ENCODE results near the gene RNF5.

The RNF5 gene

DNA sequence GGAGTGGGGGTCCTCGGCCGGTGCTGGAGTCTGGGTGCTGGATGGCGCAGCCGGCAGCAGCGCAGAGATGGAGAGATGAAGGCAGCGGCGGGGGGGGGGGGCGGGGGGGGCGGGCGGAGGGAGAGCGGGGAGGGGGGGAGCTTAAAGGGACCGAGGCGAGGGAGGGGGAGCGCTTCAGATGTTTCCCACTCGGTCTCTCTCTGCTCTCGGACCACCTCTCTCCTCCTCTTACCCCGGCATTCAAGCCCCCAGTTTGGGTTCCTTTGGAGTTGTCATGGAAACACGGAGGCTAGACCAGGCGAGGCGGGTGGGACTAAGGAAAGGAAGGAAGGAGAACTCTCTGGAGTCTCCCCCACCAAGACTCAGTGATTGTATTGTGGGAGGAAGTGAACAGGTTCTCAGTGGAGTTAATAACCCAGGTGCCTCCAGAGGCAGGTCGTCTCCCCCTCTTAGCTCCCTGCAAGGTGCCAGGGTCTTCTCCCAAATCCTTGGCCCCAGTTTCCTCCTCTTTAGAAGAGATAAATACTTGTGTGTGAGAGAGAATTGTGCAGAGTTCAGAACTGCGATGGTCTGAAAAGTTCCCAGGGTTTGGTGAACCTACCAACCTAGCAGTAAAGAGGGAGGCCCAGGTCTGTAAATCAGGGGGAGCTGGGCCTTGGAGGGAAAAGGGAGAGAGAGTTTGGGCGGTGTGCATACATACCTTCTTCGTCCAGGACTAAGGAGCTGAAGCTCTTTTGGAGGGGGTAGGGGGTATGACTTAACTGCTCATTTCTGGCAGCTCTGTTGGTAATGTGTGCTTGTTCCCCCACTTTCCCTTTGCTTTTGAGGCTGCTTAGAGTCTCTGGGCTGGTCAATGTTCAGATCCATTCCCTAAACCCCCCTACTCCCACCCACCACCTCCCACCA lies 26.1 kb upstream of the RNF5 start, which contains the start of gene PRRT1:
Gene PRRT1 (minus strand): TSS at position 77 of the 906 bp plus-strand sequence. CDS start 112 bp downstream, outside the sequence.
- DNase-seq (ENCODE audit: low read depth) = no peak

DNA sequence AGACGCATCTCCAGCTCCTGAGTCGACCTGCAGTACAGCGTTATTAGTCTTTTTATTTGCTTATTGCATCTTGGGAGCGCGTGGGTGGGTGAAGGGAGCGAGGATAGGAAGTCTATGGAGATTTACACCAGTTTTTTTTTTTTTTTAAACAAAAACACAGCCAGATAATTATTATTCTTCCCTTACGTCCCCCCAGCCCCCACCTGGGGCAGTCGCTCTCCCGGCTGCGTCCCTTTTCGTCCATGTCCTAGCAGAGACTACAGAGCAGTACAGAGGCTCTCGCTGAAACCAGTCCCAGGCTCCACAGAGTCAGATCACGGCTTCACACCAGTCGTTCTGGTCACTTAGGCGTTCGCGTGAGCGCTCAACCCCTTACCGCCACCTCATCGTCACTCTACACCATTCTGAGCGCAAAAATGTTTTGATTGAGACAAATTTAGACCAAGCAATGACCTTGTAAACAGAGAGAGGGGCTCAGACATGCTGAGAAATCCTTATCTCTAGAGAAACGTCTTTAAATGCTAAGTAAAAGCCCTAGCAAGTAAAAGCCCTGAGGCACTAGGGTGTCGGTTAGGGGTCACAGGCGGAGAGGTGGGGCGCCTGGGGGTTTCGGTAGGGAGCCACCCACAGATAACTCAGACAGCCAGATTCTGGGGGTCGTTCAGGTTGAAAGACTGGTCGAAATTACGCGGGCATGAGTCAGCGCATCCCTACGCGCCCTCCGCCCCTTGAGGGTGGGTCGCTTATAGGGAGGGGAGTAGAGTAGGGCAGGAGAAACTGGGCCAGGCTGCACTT lies 25.2 kb upstream of the RNF5 start:
- no peak for DNase-seq (ENCODE audit: low read depth)

DNA sequence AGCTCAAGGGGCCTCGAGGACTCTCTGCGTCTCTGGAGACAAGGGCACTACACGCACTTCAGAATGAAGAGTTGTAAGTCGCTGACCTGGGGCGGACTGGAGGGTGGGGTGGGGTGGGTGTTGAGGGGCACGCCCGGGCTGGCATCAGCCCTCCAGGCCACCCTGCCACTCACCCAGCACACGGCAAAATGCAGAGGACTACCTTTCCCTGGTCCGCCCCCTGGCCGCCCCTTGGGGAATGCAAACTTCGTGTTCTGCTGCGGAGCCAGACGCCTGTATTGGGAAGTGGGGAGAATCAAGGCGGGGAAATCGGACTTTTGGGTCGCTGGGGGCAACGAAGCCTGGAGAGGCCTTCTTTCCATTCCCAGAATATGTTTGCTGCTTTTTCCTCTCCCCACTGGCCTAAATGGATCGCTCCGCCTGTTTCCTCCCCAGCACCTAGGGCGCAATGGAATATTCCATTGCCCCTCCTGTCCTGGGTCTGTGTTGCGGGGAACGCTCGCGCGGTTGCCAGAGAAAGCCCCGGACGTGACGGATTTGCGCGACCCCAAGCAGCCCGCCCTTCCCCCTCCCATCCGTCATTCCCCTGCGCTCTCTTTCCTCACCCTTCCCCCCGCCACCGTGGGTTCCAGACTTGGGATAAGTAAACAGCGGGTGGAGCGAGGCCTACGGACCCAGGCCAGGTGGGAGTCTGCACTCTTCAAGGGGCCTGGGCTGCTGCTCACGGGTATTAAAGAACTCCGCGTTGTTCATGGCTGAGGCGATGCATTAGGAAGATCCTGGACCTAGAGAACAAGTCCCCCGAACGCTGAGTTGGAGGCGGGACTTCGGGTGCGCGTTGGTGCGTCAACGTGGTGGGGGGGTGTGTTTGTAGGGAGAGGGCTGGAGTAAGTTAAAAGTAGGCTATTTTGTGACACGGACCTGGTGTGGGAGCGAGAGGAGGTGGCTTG lies 24.4 kb upstream of the RNF5 start, which contains the start of gene PPT2:
Gene PPT2 (plus strand): TSS at position 578 of the 950 bp plus-strand sequence. CDS start 454 bp downstream, outside the sequence.
- peak; percentile 86 for DNase-seq (ENCODE audit: low read depth)

DNA sequence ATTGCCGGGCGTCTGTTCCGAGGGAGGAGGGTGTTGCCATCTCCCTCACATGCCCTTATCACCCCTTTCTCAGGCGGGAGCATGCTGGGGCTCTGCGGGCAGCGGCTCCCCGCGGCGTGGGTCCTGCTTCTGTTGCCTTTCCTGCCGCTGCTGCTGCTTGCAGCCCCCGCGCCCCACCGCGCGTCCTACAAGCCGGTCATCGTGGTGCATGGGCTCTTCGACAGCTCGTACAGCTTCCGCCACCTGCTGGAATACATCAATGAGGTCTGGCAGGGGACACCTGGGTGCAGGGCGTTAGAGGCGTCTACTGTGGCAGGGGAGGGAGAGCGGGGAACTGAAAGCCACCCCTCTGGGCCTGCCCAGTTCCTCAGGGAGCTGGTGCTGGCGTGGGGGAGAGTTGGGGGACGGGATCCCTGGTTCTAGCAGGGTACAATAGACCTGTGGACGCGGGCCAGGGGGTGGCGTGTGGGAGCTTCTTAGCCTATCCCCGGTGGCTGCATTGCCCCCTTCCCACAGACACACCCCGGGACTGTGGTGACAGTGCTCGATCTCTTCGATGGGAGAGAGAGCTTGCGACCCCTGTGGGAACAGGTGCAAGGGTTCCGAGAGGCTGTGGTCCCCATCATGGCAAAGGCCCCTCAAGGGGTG lies 23.6 kb upstream of the RNF5 start:
- DNase-seq (ENCODE audit: low read depth) = no peak

DNA sequence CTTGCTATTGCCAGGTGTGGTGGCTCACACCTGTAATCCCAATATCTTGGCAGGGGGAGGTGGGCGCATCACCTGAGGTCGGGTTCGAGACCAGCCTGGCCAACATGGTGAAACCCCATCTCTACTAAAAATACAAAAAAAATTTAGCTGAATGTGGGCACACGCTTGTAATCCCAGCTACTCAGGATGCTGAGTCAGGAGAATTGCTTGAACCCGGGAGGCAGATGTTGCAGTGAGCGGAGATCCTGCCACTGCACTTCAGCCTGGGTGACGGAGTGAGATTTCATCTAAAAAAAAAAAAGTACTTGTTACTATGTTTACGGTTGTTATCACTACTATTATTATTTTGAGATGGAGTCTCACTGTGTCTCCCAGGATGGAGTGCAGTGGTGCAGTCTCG lies 21.3 kb upstream of the RNF5 start:
- no peak for DNase-seq (ENCODE audit: low read depth)

DNA sequence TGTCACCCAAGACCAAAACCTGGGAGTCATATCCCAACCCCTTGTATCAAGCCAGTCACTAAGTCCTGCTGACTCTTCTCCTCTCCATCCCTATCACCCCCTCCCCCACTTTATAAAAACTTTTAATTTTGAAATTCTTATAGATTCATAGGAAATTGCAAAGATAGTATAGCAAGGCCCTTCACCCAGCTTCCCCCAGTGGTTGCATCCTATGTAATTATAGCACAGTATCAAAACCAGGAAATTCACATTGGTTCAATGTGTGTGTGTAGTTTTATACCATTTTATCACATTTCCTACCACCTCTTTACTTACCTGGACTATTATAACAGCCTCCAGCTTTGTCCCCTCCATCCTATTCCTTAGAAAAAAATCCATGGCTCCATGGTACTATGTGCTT lies 20.2 kb upstream of the RNF5 start:
- no peak for DNase-seq (ENCODE audit: low read depth)

DNA sequence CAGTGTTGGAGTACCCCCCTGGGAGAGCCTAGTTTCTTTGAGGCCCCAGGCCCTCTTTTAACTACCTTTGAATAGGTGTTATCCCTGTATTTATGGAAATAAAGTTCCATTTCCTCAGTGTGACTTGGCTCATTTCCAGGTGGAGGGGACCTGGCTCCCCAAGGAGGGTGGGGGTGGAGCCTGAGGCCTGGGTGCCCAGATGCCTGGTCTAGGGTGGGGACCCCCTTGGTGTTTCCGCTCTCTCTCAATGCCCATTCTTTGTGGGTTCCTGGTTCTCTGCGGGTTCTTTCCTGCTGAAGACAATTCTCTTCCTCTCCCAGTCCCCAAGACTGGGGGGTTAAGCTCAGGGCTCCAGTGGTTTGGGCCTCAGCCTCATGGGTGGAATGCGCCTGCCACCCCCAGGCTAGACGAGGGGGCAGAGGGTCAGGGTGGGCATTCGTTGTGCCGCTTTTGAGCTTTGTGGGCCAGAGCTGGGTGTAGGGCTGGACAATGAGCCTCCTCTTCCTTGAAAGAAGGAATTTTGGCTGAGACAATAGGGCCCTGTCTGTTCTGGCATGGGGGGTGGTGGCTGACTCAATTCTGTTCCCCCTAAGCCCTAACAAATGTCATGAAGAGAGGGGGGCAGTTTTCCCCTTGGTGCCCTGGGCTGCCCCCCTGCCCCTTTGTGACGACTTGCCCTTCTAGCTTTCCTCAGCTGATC lies 14.5 kb upstream of the RNF5 start:
- DNase-seq (ENCODE audit: low read depth) = no peak

DNA sequence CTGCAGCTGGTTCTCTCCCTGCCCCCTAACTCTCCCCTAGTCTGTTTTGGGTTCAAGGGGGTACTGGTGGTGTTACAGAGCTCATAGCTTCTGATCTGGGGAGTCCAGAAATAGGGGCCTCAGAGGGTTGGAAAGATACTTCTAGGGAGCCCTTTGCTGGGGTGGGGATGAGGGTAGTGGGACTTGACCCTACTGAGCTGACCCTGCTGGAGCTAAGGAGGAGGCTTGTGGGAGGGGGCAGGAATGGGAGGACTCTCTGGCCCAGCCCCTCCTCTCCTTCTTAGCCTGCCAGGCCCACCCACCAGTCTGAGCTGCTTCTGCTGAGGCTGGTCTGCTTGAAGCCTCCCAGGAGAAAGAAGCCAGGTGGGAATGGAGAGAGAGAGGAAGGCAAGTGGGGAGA lies 13.9 kb upstream of the RNF5 start, which contains the start of gene EGFL8:
Gene EGFL8 (plus strand): TSS at position 301 of the 400 bp plus-strand sequence. CDS start 1,571 bp downstream, outside the sequence.
- no peak for DNase-seq (ENCODE audit: low read depth)

DNA sequence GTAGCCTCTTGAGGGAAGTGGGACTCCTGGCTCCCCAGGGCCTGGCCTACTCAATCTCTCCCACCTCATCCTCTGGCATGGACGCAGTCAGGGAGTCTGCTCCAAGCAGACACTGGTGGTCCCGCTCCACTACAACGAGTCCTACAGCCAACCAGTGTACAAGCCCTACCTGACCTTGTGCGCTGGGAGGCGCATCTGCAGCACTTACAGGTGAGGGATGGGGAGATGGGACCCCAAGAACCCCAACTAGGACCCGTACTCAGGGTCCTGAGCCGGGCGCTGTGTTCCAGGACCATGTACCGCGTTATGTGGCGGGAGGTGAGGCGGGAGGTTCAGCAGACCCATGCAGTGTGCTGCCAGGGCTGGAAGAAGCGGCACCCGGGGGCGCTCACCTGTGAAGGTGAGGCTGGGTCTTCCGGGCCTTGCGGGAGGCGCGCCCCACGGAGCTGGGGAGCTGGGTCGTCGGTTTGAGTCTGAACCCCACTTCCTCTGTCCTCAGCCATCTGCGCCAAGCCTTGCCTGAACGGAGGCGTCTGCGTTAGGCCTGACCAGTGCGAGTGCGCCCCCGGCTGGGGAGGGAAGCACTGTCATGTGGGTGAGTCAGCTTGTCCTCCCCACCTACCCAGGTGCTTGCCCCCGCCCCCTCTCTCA lies 11.7 kb upstream of the RNF5 start:
- no peak for DNase-seq (ENCODE audit: low read depth)

DNA sequence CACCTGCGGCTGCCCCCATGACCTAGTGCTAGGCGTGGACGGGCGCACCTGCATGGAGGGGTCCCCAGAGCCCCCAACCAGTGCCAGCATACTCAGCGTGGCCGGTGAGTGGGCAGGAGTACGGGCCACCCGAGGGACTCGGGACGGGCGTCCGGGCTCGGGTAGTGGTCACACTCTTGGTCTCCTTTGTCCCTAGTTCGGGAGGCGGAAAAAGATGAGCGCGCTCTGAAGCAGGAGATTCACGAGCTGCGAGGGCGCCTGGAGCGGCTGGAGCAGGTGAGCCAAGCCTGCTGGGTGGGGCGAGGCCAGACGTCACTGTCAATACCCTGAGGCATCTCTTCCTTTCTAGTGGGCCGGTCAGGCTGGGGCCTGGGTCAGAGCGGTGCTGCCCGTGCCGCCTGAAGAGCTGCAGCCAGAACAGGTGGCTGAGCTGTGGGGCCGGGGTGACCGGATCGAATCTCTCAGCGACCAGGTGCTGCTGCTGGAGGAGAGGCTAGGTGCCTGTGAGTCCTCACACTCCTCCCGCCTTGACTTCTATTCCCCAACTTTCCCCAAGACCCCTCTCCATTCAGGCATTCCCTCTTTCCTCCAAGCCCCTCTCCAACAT lies 10.9 kb upstream of the RNF5 start:
- no peak for DNase-seq (ENCODE audit: low read depth)

DNA sequence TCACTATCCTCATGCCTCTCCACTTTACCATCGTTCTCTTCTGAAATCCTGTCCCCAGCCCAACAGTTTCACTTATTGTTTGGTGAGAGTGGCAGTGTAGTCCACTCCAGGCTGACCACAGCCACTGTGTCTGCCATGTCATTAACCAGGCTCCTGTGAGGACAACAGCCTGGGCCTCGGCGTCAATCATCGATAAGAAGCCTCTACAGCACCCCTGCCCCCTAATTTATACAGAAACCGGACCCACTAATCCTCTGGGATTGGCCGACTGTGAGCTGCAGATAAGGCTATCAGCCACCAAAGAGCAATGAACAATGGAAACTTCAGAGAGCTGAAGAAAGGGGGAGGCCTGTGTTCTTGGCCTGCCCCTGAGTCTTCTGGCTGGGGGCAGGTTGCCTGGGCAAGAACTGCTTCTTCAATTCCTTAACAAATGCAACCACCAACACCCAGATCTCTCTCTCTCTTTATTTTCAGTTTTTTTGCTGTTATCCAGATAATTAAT lies 10.4 kb upstream of the RNF5 start:
- DNase-seq (ENCODE audit: low read depth) = no peak

DNA sequence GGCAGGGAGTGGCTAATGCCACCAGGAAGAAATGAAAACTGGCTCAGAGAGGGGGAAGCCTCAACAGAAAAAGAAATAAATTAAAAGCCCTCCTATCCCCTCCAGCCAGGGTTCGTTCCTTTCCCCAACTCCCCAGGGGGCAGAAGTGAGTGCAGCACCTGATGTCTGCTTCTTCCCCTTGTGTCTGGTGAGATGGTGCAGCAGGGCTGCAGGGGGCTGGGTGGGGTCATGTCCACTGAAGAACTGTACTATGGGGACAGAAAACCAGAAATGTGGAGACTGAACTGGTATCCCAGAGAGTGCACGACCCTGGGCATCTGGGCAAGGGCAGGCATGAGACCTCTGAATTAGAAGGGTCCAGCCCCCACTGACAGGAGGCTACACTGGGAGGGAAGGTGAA lies 9.9 kb upstream of the RNF5 start:
- no peak for DNase-seq (ENCODE audit: low read depth)

DNA sequence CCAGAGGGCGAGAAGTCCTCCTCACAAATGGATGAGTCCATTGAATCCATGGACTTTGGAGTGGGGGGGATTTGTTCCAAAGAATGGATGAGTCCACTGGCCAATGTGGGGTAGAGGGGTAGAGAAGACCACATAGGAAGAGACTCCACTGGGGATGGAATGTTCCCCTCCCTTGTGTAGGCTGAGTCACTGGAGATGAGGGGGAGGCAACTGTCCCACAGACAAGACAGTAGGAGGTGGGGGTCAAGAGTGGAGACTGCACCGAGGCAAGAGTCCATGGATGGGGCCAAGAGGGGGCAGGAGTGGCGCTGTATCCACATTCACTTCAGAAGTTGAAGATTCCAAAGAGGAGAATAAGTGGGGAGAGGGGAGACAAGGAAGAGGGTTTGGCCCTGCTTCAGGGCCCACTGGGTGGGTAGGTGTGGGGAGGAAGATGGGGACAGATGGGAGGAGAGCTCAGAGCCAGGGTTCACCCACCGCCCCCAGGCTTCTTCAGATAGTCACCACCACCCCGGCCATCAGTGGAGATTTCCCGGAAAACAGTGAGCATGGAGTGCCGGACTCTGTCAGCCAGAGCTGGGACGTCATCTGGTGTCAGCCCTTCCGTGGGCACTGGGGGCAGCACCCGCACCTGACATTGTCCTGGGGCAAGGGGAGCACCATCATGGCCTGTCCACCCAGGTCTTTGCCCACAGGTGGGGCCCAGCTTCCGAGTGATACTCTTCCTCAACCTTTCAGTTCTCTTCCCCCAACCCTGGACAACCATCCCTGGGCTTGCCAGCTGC lies 9.2 kb upstream of the RNF5 start:
- DNase-seq (ENCODE audit: low read depth) = no peak

DNA sequence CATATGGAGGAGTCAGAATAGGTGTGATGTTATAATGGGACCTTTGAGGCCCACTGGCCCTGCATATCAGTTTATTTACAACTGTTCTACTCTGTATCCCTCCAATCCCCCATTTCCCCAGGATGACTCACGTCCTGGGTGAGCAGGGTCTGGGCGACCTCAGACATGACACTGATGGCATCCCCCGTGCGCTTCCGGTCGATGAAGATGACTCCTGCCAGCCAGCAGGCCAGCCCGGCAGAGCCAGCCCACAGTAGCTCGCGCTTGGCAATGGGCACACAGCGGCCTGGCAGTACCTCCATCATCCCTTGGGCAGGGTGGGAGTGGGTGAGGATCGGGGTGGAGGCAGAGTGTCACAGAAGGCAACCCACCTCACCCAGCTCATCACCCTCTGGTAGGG lies 7.9 kb upstream of the RNF5 start:
- DNase-seq (ENCODE audit: low read depth) = no peak

DNA sequence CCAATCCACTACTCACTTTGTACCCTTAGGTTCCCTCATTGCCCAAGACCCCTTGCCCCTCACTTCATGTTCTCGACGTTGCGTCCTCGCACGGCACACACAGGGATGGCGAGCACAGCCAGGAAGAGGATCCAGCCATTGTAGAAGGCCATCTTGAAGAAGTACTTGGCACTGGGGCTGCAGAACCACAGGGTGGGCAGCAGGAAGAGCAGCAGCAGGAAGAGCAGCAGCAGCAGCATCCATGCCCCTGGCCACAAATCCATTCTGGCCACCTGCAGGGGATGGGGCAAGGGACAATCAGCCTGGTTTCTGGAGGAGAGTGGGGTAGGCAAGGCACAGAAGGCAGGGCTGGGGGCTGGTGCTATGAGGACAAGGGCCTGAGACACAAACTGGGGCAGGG lies 7.0 kb upstream of the RNF5 start:
- DNase-seq (ENCODE audit: low read depth) = no peak

DNA sequence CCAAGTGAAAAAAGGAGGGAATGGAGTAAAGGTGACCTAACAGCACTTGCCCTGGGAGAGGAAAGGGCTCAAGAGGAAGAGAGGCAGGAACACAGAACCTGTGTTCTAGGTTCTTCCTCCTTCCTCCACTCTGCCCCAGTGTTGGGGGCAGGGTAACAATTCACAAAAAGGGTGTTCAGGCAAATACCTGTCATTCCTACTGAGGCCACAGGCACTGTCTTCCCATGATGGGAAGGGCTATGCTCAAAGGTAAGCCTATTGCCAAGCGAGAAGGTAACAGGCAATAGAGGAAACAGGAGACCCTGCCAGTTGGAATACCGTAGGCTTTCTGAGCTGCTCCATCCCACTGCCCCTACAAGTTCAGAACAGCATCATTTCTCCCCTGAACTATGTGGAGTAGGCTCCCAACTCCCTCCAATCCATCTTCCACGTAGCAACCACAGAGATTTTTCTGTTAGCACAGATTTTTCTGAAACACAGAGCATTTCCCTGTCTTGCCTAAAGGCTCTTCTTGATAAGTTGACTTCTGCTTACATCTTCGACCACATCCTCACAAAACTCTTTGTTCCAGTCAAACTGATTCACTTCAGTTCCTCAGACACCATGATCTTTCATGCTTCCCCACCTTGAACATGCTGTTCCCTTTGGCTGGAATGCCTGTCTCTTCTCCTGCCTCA lies 5.0 kb upstream of the RNF5 start:
- no peak for DNase-seq (ENCODE audit: low read depth)

DNA sequence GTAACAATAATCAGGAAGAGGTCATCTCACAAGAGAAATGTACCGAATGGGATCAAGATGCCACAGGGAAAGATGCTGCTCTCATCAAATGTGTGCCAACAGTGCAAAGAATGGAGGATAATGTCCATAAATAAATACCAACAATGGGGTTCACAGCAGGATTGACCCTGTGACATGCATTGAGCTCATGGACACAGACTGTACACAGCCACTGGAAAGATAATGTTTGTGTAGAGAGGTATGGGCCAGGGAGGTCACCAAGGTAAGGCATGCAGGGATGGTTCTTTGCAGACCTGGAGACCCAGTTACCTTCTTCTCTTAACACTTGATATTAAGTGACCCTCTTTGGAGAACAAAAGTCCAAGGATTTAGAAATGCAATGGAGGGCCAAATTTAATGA lies 3.8 kb upstream of the RNF5 start:
- no peak for DNase-seq (ENCODE audit: low read depth)

DNA sequence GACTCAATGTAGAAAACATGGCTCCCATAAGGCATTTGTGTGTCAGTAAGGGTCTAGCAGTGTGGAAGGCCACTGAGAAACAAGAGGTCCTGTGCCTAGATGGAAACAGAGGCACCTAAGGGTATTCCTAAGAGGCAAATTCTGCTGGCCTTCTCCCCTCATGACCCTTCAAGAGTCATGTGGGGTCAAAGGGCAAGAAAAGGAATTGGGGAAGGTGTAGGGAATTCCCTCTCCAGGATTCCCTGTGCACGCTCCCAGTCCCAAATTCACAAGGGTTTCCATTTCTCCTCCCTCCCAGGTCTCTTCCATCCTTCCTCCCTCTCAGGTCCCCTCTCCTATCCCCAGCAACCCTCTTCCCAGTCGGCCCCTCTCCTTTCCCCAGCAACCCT lies 2.9 kb upstream of the RNF5 start:
- DNase-seq (ENCODE audit: low read depth) = no peak
